ENCODE measurements around the gene LRRC74A. TPM values are rescaled to one million over a fixed set of nuclear protein-coding genes. Genes with fewer than 3 reads are reported as not detected.

Gene LRRC74A
- total RNA-seq, 2 experiments from 2014 or later, result not detected

DNA sequence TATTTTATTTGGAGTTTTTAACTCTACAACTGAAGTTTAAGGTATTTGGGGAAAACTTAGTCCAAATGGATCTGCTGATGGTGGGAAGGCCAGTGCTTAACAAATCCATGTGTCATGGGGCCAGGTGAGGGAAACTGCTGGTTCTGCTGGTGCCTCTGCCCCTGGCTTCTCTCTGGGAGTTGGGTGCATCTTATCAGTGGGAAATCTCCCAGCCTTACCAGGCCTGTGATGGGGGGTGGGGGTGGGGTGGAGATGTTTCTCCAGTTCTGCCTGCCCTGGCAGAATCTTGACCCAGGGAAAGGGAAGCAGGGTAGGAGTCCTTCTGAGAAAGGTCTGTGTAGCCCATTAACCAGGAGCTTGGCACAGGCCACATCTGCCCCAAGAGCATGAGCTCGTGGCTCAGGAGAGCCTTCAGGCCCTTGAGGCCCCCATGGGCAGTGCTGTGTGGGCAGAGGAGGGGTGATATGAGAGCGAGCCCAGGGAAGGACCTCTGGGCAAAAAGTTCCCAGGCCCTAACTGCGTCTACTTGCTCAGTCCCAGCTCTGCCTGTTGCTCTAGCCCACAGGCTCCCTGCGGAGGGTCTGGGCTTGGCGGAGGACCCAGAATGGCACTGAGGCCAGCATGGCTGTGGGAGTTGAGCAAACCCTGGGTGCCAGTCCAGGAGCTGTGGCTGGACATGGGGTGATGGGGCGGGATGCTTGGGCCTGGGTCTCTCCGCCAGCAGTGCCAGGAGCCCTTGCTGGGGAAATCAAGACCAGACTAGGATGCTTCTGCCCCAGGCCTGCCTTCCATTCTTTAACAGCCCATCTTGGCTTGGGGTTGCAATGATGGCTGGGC lies 46.8 kb upstream of the LRRC74A start:
- Mint-ChIP-seq H3K9me3 (no peaks in the 10 kb centered on the region), H3K4me3 (no peak overlapping the region), H3K36me3 (ENCODE audit: low read depth) (peaks cover 1% of the 10 kb centered on the region), H3K4me1 (ENCODE audit: low read depth) (peaks cover 20% of the 10 kb centered on the region), H3K27me3 (no peaks in the 10 kb centered on the region), H3K27ac (no peak overlapping the region)
- intact Hi-C loops (cut with micrococcal nuclease), result loop anchor here (10.0 kb wide), 1 partner anchor 65 kb away; no protein-coding TSS in a partner anchor
- ATAC-seq (no peak), DNase-seq (no peak)
- ChIA-PET CTCF (interaction anchor here (1.0 to 11.3 kb wide), 2 partner anchors 27 to 69 kb away, joined by 3 to 116 read pairs; no protein-coding TSS in a partner anchor), POLR2A (interaction anchor here (1.3 kb wide), 1 partner anchor 9 kb away, joined by 4 read pairs; no protein-coding TSS in a partner anchor)
- TF ChIP-seq, protein P1, sequence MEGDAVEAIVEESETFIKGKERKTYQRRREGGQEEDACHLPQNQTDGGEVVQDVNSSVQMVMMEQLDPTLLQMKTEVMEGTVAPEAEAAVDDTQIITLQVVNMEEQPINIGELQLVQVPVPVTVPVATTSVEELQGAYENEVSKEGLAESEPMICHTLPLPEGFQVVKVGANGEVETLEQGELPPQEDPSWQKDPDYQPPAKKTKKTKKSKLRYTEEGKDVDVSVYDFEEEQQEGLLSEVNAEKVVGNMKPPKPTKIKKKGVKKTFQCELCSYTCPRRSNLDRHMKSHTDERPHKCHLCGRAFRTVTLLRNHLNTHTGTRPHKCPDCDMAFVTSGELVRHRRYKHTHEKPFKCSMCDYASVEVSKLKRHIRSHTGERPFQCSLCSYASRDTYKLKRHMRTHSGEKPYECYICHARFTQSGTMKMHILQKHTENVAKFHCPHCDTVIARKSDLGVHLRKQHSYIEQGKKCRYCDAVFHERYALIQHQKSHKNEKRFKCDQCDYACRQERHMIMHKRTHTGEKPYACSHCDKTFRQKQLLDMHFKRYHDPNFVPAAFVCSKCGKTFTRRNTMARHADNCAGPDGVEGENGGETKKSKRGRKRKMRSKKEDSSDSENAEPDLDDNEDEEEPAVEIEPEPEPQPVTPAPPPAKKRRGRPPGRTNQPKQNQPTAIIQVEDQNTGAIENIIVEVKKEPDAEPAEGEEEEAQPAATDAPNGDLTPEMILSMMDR (IDR thresholded peaks at IDR 0.05), result no peak

DNA sequence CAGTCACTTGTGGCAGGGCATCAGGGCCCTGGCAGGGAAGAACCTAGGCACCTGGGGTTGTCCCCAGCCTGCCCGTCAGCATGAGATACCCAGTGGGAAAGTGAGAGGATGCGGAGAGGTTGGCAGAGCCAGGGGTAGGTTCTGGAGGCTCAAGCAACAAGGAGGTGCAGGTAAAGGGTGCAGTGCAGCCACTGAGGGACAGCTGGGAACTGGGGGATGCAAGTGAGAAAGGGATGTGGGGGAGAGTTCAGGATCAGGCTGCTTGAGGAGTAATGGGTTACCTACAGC lies 46.2 kb upstream of the LRRC74A start:
- no peaks in the 10 kb centered on the region for H3K27me3 Mint-ChIP-seq
- CTCF ChIA-PET, result interaction anchor here (1.0 to 11.3 kb wide), 2 partner anchors 26 to 69 kb away, joined by 3 to 116 read pairs; no protein-coding TSS in a partner anchor
- no peak overlapping the region for H3K27ac Mint-ChIP-seq
- POLR2A ChIA-PET, result interaction anchor here (1.3 kb wide), 1 partner anchor 10 kb away, joined by 4 read pairs; no protein-coding TSS in a partner anchor
- TF ChIP-seq, protein P1 (IDR thresholded peaks at IDR 0.05), result no peak
- intact Hi-C loops (cut with micrococcal nuclease), result loop anchor here (10.0 kb wide), 1 partner anchor 65 kb away; no protein-coding TSS in a partner anchor
- peaks cover 1% of the 10 kb centered on the region for H3K36me3 Mint-ChIP-seq (ENCODE audit: low read depth)
- peaks cover 24% of the 10 kb centered on the region for H3K4me1 Mint-ChIP-seq (ENCODE audit: low read depth)
- ATAC-seq (no peak), DNase-seq (no peak)
- no peak overlapping the region for H3K4me3 Mint-ChIP-seq
- H3K9me3 Mint-ChIP-seq, result no peaks in the 10 kb centered on the region

DNA sequence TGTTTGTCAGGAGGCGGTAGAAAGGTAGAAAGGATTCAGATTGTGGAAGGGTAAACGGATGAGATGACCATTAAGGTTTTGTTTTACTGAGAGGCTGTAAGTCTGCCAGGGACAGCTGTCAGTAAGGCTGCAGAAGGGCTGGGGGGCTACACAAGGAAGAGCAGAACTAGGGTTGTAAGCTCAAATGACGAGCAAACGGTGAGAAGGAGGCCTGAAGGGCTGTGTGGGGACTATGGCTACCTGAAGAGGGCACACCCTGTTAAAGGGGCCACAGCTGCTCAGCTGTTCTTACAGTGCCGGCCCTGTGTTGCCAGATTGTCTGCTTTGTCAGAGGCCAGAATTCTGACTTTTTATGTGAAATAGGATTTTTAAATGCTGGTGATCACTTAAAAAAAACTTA lies 45.8 kb upstream of the LRRC74A start:
- H3K27ac Mint-ChIP-seq, result no peak overlapping the region
- CTCF ChIA-PET, result interaction anchor here (1.0 to 11.3 kb wide), 2 partner anchors 26 to 70 kb away, joined by 3 to 116 read pairs; no protein-coding TSS in a partner anchor
- TF ChIP-seq, protein P1 (IDR thresholded peaks at IDR 0.05), result no peak
- no peak for DNase-seq
- ATAC-seq, result no peak
- peaks cover 26% of the 10 kb centered on the region for H3K4me1 Mint-ChIP-seq (ENCODE audit: low read depth)
- intact Hi-C loops (cut with micrococcal nuclease), result loop anchor here (10.0 kb wide), 1 partner anchor 66 kb away; no protein-coding TSS in a partner anchor
- no peak overlapping the region for H3K4me3 Mint-ChIP-seq
- peaks cover 1% of the 10 kb centered on the region for H3K36me3 Mint-ChIP-seq (ENCODE audit: low read depth)
- POLR2A ChIA-PET, result interaction anchor here (0.7 to 1.3 kb wide), 3 partner anchors 10 to 36 kb away, joined by 3 to 4 read pairs (median 3); no protein-coding TSS in a partner anchor
- H3K27me3 Mint-ChIP-seq, result no peaks in the 10 kb centered on the region
- no peaks in the 10 kb centered on the region for H3K9me3 Mint-ChIP-seq

DNA sequence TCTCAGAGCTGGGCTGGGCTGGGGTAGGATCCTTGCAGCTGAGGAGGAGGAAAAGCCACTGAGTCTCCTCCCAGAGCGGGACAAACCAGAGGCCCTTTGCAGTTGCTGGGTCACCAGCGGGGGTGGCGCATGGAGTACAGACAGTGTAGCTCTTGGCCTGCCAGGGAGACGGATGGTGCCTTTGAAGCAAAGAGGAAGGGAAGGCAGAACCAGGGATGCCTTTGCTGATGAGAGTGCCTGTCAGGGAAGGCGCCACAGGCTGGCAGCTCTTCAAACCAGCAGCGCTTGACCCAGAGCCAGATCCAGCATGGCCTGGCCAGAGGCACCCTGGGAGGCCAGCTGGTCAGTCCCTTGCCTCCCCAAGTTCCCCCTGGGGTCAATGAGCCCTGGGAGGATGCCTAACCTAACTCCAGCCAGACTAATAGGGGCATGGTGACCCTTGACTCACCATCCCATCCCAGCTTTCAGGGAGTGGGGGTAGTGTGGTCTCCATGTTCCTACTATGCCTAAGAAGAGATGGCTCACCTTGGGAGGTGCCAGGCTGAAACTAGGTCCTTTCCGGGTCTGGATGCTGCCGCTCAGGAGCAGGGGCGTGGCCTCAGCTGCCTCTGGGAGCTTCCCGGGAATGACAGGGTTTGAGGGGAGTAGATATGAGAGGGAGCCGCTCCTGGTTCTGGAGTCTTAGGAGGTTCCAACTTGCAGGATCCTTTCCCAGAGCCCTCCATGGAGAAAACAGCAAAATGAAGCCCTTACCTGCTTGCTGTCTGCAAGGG lies 45.1 kb upstream of the LRRC74A start:
- ChIA-PET CTCF (interaction anchor here (11.3 kb wide), 1 partner anchor 70 kb away, joined by 116 read pairs; no protein-coding TSS in a partner anchor), POLR2A (interaction anchor here (0.7 to 1.3 kb wide), 3 partner anchors 11 to 36 kb away, joined by 3 to 4 read pairs (median 3); no protein-coding TSS in a partner anchor)
- DNase-seq (no peak), ATAC-seq (no peak)
- intact Hi-C loops (cut with micrococcal nuclease), result loop anchor here (10.0 kb wide), 1 partner anchor 66 kb away; no protein-coding TSS in a partner anchor
- H3K27me3 Mint-ChIP-seq, result no peaks in the 10 kb centered on the region
- peaks cover 26% of the 10 kb centered on the region for H3K4me1 Mint-ChIP-seq (ENCODE audit: low read depth)
- H3K9me3 Mint-ChIP-seq, result no peaks in the 10 kb centered on the region
- no peak overlapping the region for H3K4me3 Mint-ChIP-seq
- H3K36me3 Mint-ChIP-seq (ENCODE audit: low read depth), result peaks cover 1% of the 10 kb centered on the region
- TF ChIP-seq, protein P1 (IDR thresholded peaks at IDR 0.05), result no peak
- peak overlapping the region; percentile 82 for H3K27ac Mint-ChIP-seq
